ENCODE measurements around the gene FXYD3.

The FXYD3 gene

DNA sequence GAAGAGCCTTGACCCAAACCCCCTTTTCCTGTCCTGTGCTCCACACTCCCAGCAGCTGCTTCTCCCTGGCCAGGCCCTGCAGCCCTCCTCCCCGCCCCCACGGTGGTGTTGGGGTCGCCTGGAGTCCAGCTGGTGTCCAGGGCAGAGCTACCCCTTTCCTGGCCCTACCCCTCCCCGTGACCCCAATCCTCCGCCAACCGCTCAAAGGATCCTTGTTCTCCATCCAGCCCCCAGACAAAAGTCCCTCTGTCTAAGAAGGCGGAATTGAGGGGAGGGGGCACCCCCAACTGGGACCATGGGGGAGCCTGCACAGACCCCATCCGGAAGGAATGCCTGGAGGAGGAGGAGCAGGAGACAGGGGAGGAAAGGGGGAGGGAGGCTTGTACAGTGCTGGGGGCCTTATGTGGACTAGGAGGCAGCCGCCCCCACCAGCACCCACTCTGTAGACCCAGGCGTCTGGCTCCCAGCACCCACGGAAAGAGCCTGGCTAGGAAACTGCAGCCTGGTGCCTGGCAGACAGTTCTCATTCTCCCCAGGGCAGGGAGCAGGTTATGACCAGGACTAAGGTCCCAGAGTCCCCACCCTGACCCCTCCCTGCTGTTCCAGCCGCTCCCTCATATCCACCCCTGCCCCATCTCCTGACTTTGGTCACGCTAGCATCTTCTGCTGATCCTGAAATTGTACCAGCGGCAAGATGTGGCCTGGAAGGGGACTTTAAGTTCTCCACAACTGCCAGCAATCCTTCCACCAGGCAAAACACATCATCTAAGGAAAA, at the start of gene FXYD3:
TSS of gene FXYD3 (plus strand) at position 647 of the 775 bp plus-strand sequence. CDS start 3,554 bp downstream, outside the sequence.
- no peak for DNase-seq

DNA sequence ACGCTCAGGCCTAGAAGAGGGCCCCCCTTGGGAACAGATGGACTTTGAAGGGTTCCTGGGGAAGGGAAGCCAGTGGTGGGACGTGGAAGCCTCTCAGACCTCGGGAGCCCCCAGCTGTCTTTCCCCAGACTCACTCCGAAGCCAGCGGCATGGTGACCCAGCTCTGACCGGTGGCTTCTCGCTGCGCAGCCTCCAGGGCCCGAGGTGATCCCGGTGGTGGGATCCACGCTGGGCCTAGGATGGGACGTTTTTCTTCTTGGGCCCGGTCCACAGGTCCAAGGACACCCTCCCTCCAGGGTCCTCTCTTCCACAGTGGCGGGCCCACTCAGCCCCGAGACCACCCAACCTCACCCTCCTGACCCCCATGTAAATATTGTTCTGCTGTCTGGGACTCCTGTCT, 49.5 kb upstream of the FXYD3 start:
- DNase-seq: no peak

DNA sequence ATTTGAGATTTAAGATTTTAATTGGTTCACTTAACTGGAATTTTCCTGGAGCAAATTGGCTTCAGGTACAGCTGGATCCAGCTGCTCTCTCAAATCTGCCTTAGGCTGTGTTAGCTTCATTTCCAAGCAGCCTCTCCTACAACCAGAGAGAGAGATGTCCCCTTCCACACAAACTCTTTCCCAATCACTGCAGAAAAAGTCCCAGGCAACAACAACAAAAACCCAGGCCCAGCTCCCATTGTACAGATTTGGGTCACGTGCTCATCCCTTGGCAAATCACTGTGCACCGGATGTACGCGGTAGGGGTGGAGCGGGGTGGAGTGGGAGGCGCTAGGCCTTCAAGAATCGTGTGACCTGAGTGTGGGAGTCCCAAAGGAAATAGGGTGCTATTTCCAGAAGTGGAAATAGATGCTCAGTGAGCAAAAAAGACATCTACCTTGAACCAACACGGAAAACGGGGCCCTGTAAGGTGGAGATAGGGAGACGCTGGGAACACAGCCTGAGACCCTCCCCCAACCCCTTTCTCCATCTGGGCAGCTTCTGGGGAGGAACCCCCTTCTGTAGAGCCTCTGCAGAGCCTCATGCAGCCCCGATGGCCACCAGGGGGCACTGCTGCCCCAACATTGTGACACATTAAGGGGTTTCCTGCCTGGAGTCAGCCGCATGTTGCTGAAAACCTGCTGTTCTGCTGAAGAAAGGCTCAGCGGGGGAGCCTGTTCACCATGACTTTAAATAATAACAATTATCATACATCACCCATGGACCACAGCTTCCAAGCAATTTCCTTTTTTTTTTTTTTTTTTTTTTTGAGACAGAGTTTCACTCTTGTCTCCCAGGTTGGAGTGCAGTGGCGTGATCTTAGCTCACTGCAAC, 48.7 kb upstream of the FXYD3 start:
- peak; percentile 93 to 96 (median 95) for DNase-seq

GRCh38 chr19:35068941-35069634, 46.5 kb upstream of the FXYD3 start:
- no peak for DNase-seq

DNA sequence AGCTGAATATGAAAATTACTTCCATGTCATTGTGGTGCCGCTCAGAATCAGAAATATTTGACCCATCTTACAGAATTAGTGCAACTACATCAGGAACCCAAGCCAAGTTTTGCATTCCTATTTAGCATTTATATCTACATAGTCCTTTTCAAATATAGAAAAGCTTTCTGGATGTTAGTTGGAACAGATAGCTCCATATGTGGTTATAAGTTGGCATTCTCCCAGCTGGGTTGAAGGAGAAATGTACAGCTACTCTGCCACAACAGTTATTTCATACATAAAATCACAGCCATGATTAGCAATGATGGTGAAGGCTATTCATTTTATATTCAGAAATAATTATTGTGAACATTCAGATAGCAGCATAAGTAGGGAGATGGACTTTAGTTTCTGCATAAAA, 45.9 kb upstream of the FXYD3 start:
- no peak for DNase-seq

- no peak for DNase-seq
Observed at GRCh38 chr19:35070471-35070870, 45.2 kb upstream of the FXYD3 start.

GRCh38 chr19:35073516-35073915, 42.1 kb upstream of the FXYD3 start:
- DNase-seq: no peak

DNA sequence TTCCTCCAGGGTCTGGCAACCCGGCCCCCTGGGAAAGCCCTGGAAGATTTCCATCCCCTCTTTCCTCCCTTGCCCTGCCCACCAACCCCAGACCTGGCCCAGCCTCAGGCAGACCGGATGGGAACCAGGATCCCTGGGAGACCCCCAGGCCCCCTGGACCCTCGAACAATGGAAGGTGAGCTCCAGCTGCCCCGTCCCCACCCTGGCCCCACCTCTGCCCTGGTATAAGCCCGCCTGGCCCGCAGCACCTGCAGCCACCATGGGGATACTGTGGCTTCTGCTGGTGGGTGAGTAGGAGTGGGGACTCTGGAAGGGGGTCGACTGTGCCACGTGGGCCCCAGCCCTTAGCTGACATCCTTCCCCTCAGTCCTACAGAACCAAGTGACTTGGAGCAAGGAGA, 41.7 kb upstream of the FXYD3 start:
- DNase-seq: no peak

DNA sequence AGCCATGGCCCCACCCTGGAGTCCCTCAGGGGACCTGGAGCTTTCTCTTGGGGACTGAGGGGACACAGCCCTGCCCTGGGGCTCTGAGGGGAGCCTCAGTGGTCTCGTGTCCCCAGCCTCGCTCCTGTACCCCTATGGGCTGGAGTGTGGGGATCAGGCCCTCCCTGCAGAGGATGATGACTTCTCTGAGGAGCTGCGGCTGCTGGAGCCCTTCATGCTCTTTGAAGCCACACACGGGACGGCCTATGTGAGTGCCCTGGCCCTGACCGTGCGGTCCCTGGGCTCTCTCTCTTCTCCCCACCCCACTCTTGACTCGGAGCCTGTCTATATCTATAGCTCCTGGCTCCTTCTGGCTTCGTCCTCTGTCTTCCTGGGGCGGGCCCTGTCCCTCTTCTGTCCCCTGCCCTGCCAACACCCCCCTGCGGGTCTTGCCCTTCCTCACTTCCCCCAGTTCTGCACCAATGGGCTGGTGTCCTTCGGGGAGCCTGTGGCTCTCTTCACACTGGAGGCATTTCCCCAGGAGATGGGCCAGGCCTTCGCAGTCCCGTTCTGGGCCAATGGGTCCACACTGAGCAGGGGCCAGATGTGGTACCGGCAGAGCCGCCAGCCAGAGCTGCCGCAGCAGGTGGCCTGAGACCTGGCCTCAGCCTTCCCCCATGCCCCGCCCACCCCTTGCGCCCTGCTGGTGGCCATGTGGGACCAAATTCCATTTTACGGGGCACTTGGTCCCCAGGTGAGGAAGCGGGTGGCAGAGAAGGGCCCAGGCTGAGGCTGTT, 41.0 kb upstream of the FXYD3 start:
- DNase-seq: no peak

GRCh38 chr19:35075202-35076025, 40.2 kb upstream of the FXYD3 start:
- DNase-seq: no peak

- no peak for DNase-seq
Observed at GRCh38 chr19:35076026-35076370, 39.6 kb upstream of the FXYD3 start.

DNA sequence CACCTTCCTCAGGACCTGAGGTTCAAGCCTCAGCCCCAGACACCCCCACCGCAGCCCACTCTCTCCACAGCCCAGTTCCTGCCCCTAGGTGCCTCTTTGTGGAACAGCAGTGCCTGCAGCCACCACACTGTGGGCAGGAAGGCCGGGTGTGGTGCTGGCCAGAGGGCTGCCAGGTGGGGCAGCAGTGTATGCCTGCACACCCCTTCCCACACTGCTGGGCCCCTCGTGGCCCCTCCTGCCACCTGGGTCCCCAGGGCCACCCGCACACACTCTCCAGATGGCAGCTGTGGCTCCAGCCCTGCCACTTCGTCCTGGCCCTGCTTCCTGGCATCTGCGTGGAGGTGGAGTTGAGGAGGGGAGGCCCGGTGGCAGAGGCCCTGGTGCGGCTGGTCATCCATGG, 39.0 kb upstream of the FXYD3 start:
- no peak for DNase-seq

GRCh38 chr19:35077411-35078223, 38.0 kb upstream of the FXYD3 start:
- no peak for DNase-seq

GRCh38 chr19:35079826-35080225, 35.8 kb upstream of the FXYD3 start:
- DNase-seq: no peak

DNA sequence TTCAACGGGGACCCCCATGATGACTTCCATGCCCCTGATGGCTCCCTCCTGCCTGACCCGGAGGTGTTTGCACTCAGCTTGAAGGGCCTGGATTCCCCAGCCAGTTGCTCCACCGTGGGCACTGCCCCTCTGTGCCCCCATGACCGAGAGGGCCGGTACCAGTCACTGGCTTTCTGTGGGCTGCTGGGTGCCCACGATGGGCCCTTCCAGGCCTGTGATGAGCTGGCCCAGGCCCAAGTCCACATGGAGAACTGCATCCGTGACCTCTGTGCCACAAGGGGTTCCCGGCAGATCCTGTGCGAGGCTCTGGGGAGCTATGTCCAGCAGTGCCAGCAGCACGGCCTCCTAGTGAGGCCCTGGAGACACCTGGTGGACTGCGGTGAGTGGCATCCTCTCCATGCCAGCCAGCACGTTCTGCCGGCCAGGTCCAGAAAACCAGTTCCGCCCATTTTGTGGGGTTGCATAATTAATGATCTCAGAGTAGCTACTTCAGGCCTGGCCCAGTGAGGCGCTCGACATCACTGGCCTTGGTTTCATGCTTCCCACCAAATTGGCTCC, 34.9 kb upstream of the FXYD3 start:
- DNase-seq: no peak

- no peak for DNase-seq
Observed at GRCh38 chr19:35081201-35081600, 34.4 kb upstream of the FXYD3 start.

DNA sequence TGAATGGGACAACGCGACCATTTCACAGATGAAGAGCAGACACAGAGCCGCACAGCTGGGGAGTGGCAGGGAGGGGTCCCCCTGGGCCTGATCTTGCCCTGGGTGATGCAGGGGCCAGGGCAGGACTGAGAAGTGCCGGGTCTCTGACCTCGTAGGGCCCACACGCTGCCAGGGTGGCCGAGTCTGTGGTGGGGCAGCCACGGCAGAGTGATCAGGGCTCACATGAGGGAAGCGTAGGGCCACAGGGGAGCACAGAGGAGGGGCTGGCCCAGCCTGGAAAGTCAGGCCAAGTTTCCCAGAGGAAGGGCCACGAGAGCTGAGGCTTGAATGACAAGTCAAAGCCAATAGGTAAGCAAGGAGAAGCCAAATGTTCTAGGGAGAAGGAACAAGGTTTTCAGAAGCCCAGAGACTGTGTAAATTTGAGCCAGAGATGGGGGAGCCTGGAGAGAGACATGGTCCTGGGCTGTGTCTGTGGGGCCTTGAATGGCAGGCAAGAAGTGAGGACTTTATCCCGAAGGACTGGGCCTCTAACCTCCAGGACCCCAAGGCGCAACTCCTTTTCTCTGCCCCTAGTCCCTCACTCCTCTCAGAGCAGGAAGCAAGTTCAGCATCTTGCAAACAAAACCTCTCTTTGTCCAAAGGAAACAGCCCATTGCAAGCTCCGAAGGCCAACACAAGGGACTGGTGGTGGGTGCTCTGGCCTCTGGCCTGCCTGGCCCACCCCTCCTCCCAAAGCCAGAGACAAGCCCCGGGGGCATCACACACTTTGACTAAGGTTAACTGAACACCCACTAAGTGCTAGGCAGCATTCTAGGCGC, 31.7 kb upstream of the FXYD3 start:
- no peak for DNase-seq

DNA sequence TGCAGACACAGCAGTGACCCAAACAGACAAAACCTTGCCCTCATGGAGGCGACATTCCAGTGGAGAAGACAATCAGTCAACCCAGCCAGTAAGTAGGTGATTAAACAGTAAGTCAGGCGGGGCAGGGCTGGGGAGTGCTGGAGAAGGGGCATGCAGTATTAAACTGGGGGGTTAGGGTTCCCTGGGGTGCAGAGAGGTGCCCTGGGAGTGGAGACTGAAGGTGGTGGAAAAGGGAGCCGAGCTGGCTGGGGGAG, 31.2 kb upstream of the FXYD3 start:
- no peak for DNase-seq

GRCh38 chr19:35085947-35086346, 29.7 kb upstream of the FXYD3 start:
- no peak for DNase-seq

DNA sequence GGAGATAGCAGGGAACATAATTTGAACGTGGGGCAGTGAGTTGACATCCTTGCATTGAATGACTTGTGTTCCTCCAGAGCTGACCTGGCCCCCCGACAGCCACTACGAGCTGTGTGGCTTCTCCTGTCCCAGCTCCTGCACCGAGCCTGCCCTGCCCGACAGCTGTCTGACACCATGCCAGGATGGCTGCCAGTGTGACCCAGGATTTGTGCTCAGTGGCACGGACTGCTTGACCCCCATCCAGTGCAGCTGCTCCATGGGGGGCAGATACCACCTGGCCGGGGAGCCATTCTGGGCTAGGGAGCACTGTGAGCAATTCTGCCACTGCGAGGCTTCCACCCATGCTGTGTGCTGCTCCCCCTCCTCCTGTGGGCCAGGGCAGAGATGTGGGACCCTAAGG, 29.2 kb upstream of the FXYD3 start:
- no peak for DNase-seq
